Testis (tissue), 5 donors: ENCODE measurements around the gene RNF157. TPM values are rescaled to one million over a fixed set of nuclear protein-coding genes. Genes with fewer than 3 reads are reported as not detected.

Experiments used
- DNase-seq: peaks from one replicate; pipeline ENCODE4 v3.0.0-alpha.2; 2019
- H3K27ac ChIP-seq, 2 donors: fragments of 200-600 bp; sonication (generic); one replicate each; pipeline ENCODE4 v1.5.1; 2019
- H3K27me3 ChIP-seq: fragments of 200-600 bp; sonication (generic); one replicate; pipeline ENCODE4 v1.5.1; 2019
- H3K36me3 ChIP-seq: fragments of 200-600 bp; sonication (generic); one replicate; pipeline ENCODE4 v1.5.1; 2017; ENCODE audit warnings: low read depth; ENCODE audit errors: missing control alignments
- H3K4me1 ChIP-seq: fragments of 200-600 bp; sonication (generic); one replicate; pipeline ENCODE4 v1.5.1; 2019
- H3K4me3 ChIP-seq, 2 donors: fragments of 200-600 bp; sonication (generic); one replicate each; pipeline ENCODE4 v1.5.1; 2017 to 2019
- H3K9me3 ChIP-seq: fragments of 200-600 bp; sonication (generic); one replicate; pipeline ENCODE4 v1.5.1; 2017
- POLR2A ChIP-seq: fragments of 450-650 bp; IDR thresholded peaks from one replicate; pipeline ENCODE4 v1.6.1; 2017; ENCODE audit warnings: antibody characterized with exemption, mild to moderate bottlenecking, moderate library complexity
- WGBS, 2 donors: methylation state at CpG; one replicate each; pipeline ENCODE4 v1.1.5; 2018; 5-methylcytosine and 5-hydroxymethylcytosine counted together
- intact Hi-C: fragments of 100-400 bp; cut with DNase I; formaldehyde crosslinking; loops from one replicate; pipeline ENCODE4 v1.15.1; 2023; ENCODE audit warnings: low total_unique reads
- long read RNA-seq, 2 donors: transcript quantifications; one replicate each; lab custom pipeline, GENCODE V29; 2026
- polyA plus RNA-seq: library from polyadenylated mRNA; stranded (reverse); fragments of 350-450 nt; fragmentation: Illumina TruSeq; extraction: RNeasy Lipid Tissue Mini Kit (QIAGEN cat#74804); gene quantifications from one replicate; pipeline ENCODE4 v1.2.3, GENCODE V29; 2014; ENCODE audit warnings: low read depth, low replicate concordance; ENCODE audit not compliant: insufficient read depth
- total RNA-seq, 2 donors: library from RNA; depleted of rRNA; stranded (reverse); fragments of >200 nt; gene quantifications; one replicate each; pipeline ENCODE4 v1.2.3, GENCODE V29; 2016
- TF ChIP-seq, protein P1 (sequence below), 3 experiments: fragments of 450-650 bp in 2 of 3; fragments of 200-600 bp in 1 of 3; sonication (generic) in 1 of 3; IDR thresholded peaks; one replicate each; pipeline ENCODE4 v1.5.1; 2016 to 2019; ENCODE audit warnings: antibody characterized with exemption in 3 of 3, mild to moderate bottlenecking in 2 of 3, moderate library complexity in 1 of 3

The RNF157 gene
- total RNA-seq (100 to 1,000 TPM; 101 to 108 TPM), polyA plus RNA-seq (98.8 TPM)
- long read RNA-seq, donor 1, partial matches to known transcripts: 0 of 1 reads
- long read RNA-seq, donor 1, other reads (novel, unspliced or antisense): 0 of 1 reads
- long read RNA-seq, donor 2, full-length matches to known transcripts: 2 of 2 reads
- long read RNA-seq, donor 2, partial matches to known transcripts: 0 of 2 reads
- long read RNA-seq, donor 2, other reads (novel, unspliced or antisense): 0 of 2 reads

DNA sequence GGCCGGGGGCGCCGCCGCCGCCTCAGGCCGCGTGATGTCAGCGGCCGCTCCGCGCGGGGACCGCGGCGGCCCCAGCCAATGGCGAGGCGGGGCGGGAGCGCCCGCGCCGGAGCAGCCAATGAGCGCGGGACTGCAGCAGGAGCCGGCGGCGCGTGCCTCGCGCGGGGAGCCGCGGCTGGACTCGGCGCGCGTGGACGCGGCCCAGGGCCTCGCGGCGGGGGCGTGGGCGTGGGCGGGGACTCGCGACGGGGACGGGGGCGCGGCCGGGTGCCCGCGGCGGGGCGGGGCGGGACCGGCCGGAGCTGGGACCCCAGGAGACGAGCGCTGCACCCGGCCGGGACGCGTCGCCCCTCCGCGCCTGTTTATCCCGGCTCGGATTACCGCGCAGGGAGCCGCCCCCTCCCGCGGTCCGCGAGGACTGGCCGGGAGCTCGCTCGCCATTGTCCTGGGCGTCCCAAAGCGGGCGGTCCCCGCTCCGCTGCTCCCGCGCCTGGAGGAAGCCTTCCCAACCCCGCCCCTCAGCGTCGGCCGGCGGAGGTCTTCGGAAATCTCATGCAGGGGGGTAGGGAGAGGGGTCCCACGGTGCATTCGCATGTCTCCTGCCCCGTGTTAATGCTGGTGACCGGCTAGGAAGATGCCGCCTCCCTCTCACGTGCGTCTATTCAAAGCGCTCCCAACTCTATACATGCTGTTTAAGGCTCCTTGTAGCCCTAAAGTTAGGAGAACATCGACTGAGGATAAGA is at the start of gene RNF157:
TSS of gene RNF157 (minus strand) at position 33 of the 743 bp plus-strand sequence. CDS start 253 bp downstream, outside the sequence.
- TF ChIP-seq POLR2A: no peak
- TF ChIP-seq, protein P1, sequence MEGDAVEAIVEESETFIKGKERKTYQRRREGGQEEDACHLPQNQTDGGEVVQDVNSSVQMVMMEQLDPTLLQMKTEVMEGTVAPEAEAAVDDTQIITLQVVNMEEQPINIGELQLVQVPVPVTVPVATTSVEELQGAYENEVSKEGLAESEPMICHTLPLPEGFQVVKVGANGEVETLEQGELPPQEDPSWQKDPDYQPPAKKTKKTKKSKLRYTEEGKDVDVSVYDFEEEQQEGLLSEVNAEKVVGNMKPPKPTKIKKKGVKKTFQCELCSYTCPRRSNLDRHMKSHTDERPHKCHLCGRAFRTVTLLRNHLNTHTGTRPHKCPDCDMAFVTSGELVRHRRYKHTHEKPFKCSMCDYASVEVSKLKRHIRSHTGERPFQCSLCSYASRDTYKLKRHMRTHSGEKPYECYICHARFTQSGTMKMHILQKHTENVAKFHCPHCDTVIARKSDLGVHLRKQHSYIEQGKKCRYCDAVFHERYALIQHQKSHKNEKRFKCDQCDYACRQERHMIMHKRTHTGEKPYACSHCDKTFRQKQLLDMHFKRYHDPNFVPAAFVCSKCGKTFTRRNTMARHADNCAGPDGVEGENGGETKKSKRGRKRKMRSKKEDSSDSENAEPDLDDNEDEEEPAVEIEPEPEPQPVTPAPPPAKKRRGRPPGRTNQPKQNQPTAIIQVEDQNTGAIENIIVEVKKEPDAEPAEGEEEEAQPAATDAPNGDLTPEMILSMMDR (IDR thresholded peaks at IDR 0.05): peak in 1 of 3 experiments; percentile 6
- H3K27ac ChIP-seq: peak within 1 kb of the TSS; percentile 79 to 82
- intact Hi-C loops: no loop called here

DNA sequence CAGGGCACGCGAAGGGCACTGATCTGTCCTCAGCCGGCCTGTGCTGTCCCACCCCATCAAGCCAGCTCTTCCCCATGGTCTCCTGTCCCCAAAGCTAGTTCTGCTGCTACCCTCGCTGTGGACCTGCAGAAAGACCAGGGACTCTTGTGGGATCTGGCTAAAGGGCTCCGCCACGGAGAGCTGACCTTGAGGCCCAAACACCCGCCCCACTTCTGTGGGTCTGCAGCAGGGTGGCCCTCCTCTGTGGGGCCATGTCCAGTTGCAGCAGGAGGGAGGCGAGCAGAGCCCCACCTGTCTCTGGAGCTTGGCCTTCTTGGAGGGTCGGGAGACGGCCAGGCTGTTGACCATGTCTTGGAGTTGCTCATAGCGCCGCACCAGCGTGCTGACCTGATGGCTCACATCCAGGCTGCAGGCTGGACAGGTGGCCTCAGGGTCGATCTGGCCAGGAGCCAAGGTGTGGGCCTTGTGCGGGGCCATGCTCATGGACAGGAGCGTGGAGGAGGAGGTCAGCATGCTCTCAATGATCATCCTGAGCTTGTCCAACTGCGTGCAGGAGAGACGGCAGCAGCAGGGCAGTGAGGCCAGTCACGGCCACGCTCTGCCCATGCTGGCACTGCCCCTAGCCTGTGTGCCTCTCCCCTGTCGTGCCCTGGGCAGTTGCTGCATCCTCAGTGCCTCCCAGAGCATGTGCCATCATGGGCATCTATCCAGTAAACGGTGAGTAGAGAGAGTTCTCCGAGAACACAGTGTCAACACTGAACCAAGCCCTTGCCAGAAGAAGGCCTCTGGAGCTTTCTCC is 41.5 kb upstream of the RNF157 start:
- Histone ChIP-seq H3K27me3 (no peaks in the 10 kb centered on the region), H3K27ac (no peak overlapping the region), H3K4me1 (peaks cover 17% of the 10 kb centered on the region), H3K36me3 (no peaks in the 10 kb centered on the region), H3K4me3 (no peak overlapping the region), H3K9me3 (no peaks in the 10 kb centered on the region)
- TF ChIP-seq, protein P1 (IDR thresholded peaks at IDR 0.05): no peak
- no peak for TF ChIP-seq POLR2A
- intact Hi-C loops: loop anchor here (5.0 kb wide), 1 partner anchor 159 kb away; no protein-coding TSS in a partner anchor
- WGBS, 2 donors: 50 to 92% methylated on average over 2 to 23 of the region's 23 CpGs
- DNase-seq: peak; percentile 64

More for the DNA sequence above, at the start of gene RNF157:
- no peaks in the 10 kb centered on the region for H3K4me1 ChIP-seq
- peak within 1 kb of the TSS; percentile 56 to 71 for H3K4me3 ChIP-seq
- H3K27me3 ChIP-seq: no peaks in the 10 kb centered on the region
- 0% methylated on average over 42 to 43 of the region's 102 CpGs for WGBS, 2 donors
- no peaks in the 10 kb centered on the region for H3K9me3 ChIP-seq
- H3K36me3 ChIP-seq: no peaks in the 10 kb centered on the region
- DNase-seq: peak; percentile 76

DNA sequence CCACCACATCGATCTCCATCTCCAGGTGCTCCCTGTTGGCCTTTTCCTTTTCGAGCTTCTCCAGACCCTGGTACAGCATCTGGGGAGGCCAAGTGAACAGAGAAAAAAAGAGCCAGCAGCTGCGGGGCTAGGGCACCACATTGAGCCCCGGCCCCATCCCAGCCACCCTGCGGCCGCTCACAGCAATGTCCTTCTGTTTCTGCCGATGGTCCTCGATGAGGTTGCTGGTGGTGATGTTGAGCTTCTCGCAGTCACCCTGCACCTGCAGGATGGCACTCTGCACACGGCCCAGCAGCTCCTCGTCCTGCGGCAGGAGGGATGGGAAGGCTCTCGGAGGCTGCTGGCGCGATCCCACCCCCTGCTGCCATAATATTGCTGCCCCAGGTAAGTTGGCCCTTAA is 40.4 kb upstream of the RNF157 start:
- Histone ChIP-seq H3K9me3 (no peaks in the 10 kb centered on the region), H3K4me1 (peaks cover 17% of the 10 kb centered on the region), H3K4me3 (no peak overlapping the region), H3K27me3 (no peaks in the 10 kb centered on the region), H3K36me3 (no peaks in the 10 kb centered on the region), H3K27ac (no peak overlapping the region)
- no peak for DNase-seq
- TF ChIP-seq, protein P1 (IDR thresholded peaks at IDR 0.05): no peak
- TF ChIP-seq POLR2A: no peak
- intact Hi-C loops: loop anchor here (5.0 kb wide), 1 partner anchor 158 kb away; no protein-coding TSS in a partner anchor
- 93 to 94% methylated on average over 14 to 15 of the region's 15 CpGs for WGBS, 2 donors

DNA sequence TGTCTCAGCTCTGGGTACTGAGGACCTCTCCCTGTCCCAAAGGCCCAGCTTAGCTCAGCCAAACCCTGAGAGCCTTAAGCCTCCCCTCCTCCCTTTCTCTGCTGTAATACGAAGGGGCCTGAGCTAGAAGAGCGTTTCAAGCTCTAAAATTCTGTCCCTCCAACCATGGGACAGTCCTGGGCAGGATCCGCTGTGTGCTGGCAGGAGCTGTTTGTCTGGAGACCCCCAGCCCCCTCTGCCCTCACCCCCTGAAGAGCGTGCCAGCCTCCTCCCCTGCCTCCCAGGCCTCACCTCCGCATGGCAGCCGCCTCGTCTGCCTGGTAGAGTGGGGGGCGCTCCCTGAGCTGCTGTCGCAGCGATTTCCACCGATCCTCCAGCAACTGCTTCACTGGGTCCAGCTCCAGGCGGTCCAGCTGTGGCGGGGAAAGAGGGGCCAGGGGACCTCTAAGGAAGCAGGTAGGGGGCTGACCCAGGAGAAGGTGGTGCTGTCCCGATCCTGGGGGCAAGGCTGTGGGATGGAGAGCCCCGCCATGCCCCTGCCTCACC is 39.5 kb upstream of the RNF157 start:
- Histone ChIP-seq H3K27ac (no peak overlapping the region), H3K27me3 (no peaks in the 10 kb centered on the region), H3K9me3 (no peaks in the 10 kb centered on the region), H3K4me1 (peaks cover 17% of the 10 kb centered on the region), H3K4me3 (no peak overlapping the region), H3K36me3 (no peaks in the 10 kb centered on the region)
- DNase-seq: no peak
- intact Hi-C loops: loop anchor here (5.0 kb wide), 1 partner anchor 158 kb away; no protein-coding TSS in a partner anchor
- no peak for TF ChIP-seq POLR2A
- TF ChIP-seq, protein P1 (IDR thresholded peaks at IDR 0.05): peak in 1 of 3 experiments; percentile 20
- WGBS, 2 donors: 85% methylated on average over 11 to 15 of the region's 15 CpGs
